Measurements from ENCODE around the gene AK8.

Gene AK8

DNA sequence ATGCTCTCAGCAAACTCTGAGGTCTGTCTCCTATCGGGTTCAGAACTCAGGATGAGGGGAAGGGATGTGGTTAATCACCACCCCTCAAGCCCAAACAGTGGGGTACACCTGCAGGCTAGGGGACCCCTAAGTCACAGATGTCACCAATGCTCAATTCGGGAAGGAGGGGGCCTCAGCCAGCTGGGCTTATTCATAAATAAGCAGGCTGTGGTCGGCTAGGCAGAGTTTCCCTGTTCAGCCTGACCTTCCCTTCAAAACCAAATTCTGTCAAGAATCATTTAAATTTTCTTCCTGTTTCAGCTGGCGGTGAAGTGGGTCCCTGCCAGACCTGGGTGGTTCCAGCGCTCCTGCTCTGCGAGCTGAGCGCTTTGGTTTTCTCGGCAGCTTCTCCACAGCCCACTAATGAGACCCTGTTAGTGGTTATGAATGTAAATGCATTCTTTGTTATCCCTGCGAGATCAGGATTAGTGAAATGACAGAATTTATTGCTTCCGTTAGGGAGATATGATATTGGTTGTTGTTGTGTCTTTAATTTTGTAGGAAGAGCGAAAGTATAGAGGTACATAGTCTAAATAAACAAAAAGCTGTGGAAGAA is 68.3 kb downstream of the AK8 start:
- H3K4me3 Mint-ChIP-seq: peak overlapping the region; percentile 35
- H3K27me3 Mint-ChIP-seq: peaks cover 60% of the 10 kb centered on the region
- peak overlapping the region; percentile 3 for H3K27ac Mint-ChIP-seq

DNA sequence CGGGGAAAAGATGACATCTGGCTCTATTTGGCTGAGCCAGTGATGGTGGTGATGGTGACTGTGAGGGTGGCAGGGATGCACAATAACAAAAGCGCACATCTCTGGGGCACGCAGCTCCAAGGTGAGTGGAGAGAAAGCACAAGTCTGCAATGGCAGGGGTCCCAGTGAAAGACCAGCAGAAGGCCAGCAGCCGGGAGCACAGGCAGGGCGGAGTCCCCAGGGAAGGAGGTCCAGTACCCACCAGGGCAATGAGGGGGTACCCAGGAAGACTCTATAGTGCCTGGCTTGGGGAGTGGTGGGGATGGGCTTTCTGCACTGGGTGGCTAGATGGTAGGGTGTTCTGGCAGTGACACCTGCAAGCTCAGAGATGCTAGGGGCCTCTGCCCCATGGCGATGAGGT is 69.4 kb downstream of the AK8 start:
- no peaks in the 10 kb centered on the region for H3K36me3 Mint-ChIP-seq
- ATAC-seq: no peak
- no peaks in the 10 kb centered on the region for H3K9me3 Mint-ChIP-seq
- H3K4me1 Mint-ChIP-seq: peaks cover 29% of the 10 kb centered on the region
- H3K27me3 Mint-ChIP-seq: peaks cover 61% of the 10 kb centered on the region
- H3K27ac Mint-ChIP-seq: no peak overlapping the region
- H3K4me3 Mint-ChIP-seq: no peak overlapping the region

More for the DNA sequence above, 68.3 kb downstream of the AK8 start:
- Mint-ChIP-seq H3K36me3 (no peaks in the 10 kb centered on the region), H3K9me3 (no peaks in the 10 kb centered on the region), H3K4me1 (peaks cover 21% of the 10 kb centered on the region)
- peak; percentile 67 for ATAC-seq

GRCh38 chr9:132806723-132807421 is 71.2 kb downstream of the AK8 start:
- H3K4me3 Mint-ChIP-seq: no peak overlapping the region
- H3K36me3 Mint-ChIP-seq: no peaks in the 10 kb centered on the region
- no peak for ATAC-seq
- no peak overlapping the region for H3K27ac Mint-ChIP-seq
- peaks cover 75% of the 10 kb centered on the region for H3K27me3 Mint-ChIP-seq
- H3K9me3 Mint-ChIP-seq: no peaks in the 10 kb centered on the region
- H3K4me1 Mint-ChIP-seq: peaks cover 29% of the 10 kb centered on the region

- H3K4me1 Mint-ChIP-seq: peaks cover 29% of the 10 kb centered on the region
- no peak overlapping the region for H3K27ac Mint-ChIP-seq
- H3K27me3 Mint-ChIP-seq: peaks cover 77% of the 10 kb centered on the region
- no peak for ATAC-seq
- H3K4me3 Mint-ChIP-seq: no peak overlapping the region
- H3K9me3 Mint-ChIP-seq: no peaks in the 10 kb centered on the region
- no peaks in the 10 kb centered on the region for H3K36me3 Mint-ChIP-seq
These were observed 71.8 kb downstream of the AK8 start for GRCh38 chr9:132806306-132806705.

- Mint-ChIP-seq H3K4me3 (no peak overlapping the region), H3K36me3 (no peaks in the 10 kb centered on the region)
- ATAC-seq: peak; percentile 67
These were observed 73.3 kb downstream of the AK8 start for GRCh38 chr9:132804576-132805295.

DNA sequence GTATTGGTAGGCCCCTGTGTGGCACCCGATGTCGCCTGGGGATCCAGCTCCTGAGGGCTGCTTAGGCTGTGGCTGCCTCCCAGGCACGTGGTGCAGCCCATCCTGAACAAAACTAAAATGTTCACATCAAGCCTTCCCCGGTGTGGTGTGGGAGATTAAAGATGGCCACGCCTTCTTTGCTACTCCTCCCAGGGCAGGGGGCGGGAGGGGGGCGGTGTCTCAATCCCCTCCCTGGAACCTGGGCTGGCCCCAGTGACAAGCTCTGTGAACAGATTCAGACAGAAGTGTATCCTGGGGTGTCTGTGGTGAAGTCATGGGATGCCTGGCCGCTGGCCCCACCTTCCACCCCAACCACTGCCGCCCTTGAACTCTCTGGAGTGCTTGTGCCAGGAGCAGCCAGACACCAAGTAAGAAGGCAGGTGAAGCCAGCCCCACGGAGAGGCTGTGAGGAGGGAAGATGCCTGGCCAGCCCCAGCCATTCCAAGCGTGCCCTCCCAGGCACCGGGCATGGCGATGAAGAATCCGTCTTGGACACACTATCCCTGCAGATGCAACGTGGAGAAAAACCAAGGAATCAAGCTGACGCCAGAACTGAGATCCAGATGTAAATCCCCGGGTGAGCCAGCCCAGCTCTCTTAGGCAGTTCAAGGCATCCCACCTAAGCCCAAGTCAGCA is 75.8 kb downstream of the AK8 start:
- Mint-ChIP-seq H3K4me1 (peaks cover 14% of the 10 kb centered on the region), H3K9me3 (no peaks in the 10 kb centered on the region), H3K27me3 (peaks cover 66% of the 10 kb centered on the region), H3K36me3 (no peaks in the 10 kb centered on the region), H3K4me3 (no peak overlapping the region), H3K27ac (no peak overlapping the region)
- no peak for ATAC-seq

More at GRCh38 chr9:132804576-132805295, 73.3 kb downstream of the AK8 start:
- peak overlapping the region; percentile 45 for H3K27ac Mint-ChIP-seq
- H3K9me3 Mint-ChIP-seq: no peaks in the 10 kb centered on the region
- peaks cover 20% of the 10 kb centered on the region for H3K4me1 Mint-ChIP-seq
- H3K27me3 Mint-ChIP-seq: peaks cover 73% of the 10 kb centered on the region

- ATAC-seq: no peak
- Mint-ChIP-seq H3K4me1 (peaks cover 14% of the 10 kb centered on the region), H3K27ac (no peak overlapping the region), H3K4me3 (no peak overlapping the region), H3K36me3 (no peaks in the 10 kb centered on the region), H3K9me3 (no peaks in the 10 kb centered on the region), H3K27me3 (peaks cover 66% of the 10 kb centered on the region)
These were observed 76.4 kb downstream of the AK8 start for GRCh38 chr9:132801659-132802058.

DNA sequence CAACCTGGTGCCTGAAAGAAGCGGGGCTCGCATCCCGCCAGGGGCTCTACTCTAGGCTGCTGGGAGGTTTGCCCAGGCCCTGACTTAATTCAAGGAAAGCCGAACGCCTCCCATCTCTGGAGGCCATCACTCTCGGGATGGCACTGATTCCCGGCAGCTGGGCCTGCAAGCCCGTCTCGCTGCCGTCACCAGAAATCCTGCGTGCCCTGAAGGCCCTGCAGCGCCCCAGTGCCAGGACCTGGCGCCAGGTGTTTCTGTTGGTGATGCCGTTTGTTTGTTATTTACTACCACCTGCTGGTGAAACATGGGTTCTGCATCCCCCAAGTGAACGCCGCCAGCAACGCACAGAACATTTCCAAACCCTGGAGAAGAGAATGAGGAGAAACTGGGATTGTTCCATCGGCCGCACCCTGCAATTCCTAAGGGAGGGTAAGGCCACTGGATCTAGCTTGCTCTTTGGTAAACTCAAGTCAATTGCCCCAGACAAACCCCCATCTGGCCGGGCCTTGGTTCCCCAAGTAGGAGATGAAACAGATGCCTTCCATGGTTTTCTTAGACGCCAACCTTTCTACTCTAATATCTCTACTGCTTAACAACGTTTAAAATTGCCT is 77.9 kb downstream of the AK8 start:
- ATAC-seq: peak; percentile 70
- H3K4me3 Mint-ChIP-seq: no peak overlapping the region
- peaks cover 12% of the 10 kb centered on the region for H3K4me1 Mint-ChIP-seq
- H3K9me3 Mint-ChIP-seq: no peaks in the 10 kb centered on the region
- no peak overlapping the region for H3K27ac Mint-ChIP-seq
- H3K36me3 Mint-ChIP-seq: no peaks in the 10 kb centered on the region
- peaks cover 51% of the 10 kb centered on the region for H3K27me3 Mint-ChIP-seq

- Mint-ChIP-seq H3K9me3 (no peaks in the 10 kb centered on the region), H3K4me3 (no peak overlapping the region), H3K4me1 (peaks cover 1% of the 10 kb centered on the region), H3K27ac (no peak overlapping the region), H3K36me3 (no peaks in the 10 kb centered on the region), H3K27me3 (peaks cover 48% of the 10 kb centered on the region)
- ATAC-seq: no peak
These were observed 79.0 kb downstream of the AK8 start for GRCh38 chr9:132798817-132799790.

- Mint-ChIP-seq H3K9me3 (no peaks in the 10 kb centered on the region), H3K4me1 (no peaks in the 10 kb centered on the region), H3K27ac (no peak overlapping the region), H3K4me3 (no peak overlapping the region), H3K36me3 (no peaks in the 10 kb centered on the region), H3K27me3 (peaks cover 55% of the 10 kb centered on the region)
- ATAC-seq: no peak
These were observed 80.0 kb downstream of the AK8 start for GRCh38 chr9:132797861-132798659.

DNA sequence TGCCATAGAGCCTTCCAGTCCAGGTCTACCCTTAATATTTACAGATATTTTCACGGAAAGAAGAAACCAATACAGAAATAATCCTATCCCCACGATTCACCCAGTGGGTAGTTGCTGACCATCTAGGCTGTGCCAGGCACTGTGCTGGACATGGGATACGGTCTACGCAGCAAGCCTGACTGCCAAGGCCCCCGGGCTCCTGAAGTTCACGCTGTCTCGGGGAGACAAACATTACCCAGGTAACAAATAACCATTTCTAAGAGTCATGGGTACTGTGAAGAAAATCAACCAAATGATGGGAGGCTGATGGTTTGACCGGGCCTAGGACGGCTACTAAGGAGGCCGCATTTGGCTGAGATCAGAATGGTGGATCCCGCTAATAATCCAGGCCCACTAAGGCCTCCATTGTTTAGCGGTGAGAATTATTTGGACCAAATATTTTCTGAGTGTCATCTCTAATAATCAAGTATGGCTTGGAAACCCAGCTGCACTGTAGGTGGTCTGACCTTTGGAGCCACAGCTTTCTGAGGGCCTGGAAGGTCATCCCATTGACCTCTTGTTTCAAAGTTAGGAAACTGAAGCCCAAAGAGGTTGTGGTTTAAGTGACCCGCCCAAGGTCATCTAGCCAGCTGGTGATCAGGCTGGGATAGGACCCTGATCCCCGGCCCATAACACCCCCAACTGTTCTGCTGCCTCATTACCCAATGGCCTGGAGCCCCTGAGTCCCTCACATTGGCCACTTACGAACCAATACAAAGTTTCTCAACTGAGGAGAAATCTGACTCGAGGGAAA is 82.4 kb downstream of the AK8 start:
- Mint-ChIP-seq H3K36me3 (no peaks in the 10 kb centered on the region), H3K4me3 (no peak overlapping the region)

DNA sequence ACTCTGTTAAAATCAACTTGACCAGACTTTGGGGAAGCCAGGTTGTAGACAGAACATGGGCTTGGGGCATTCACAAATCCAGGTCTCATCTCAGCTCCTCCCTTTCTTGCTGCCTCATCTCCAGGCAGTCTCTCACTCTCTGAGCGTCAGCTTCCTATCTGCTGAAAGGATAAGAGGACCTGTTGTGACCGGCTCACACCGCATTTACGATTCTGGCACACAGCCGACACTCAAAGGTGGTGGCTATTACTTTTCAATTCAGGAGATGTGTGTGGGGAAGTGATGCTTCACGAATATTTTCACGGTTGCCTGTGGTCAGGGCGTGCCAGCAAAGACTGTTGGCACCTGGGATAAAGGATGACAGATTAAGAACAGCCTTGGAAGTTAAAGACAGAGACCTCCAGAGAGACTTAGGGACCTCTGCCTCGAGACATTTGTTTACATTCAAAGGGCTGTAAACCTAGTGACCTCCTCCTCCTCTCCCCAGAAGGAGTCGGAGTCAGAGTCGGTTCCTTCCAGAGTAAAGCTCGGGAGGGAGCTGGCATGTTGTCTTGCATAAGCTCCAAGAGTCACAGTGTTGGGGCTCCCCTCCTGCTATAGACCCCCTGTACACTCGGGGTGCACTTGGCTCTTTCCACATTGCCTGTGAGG is 83.2 kb downstream of the AK8 start:
- Mint-ChIP-seq H3K4me3 (no peak overlapping the region), H3K4me1 (no peaks in the 10 kb centered on the region), H3K36me3 (no peaks in the 10 kb centered on the region), H3K27ac (no peak overlapping the region), H3K27me3 (peaks cover 35% of the 10 kb centered on the region), H3K9me3 (peaks cover 3% of the 10 kb centered on the region)
- ATAC-seq: no peak

More for the DNA sequence above, 82.4 kb downstream of the AK8 start:
- no peak for ATAC-seq
- Mint-ChIP-seq H3K9me3 (peaks cover 3% of the 10 kb centered on the region), H3K27ac (no peak overlapping the region), H3K27me3 (peaks cover 43% of the 10 kb centered on the region), H3K4me1 (no peaks in the 10 kb centered on the region)
